ENCODE results near the gene SLC22A23.

The SLC22A23 gene

DNA sequence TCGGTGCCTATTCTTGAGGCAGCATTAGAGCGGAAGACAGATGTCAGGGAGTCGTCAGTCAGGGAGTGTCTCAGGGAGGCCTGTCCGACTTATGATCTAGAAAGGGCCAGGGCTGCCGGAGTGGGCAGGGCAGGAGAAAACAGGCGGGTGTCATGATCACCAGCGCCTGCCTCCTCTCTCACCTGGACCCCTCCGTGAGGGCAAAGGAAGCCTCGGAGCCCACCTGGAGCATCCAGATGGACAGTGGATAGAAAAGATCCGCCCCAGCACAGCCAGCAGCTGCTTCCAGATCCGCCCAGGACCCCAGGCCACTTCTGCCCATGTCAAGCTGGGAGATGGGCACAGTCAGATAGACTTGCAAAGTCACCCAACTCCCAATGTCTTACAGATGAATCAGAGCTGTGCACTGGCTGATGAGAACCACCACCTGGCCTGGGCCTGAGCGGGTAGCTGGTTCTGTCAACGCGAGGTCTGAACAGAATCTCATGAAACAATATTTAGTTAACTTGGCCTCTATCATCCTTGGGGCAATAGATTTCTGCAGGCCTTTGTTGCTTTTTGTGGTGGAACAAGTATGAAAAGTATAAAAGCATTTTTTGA lies 175.9 kb downstream of the SLC22A23 start:
- DNase-seq: no peak

DNA sequence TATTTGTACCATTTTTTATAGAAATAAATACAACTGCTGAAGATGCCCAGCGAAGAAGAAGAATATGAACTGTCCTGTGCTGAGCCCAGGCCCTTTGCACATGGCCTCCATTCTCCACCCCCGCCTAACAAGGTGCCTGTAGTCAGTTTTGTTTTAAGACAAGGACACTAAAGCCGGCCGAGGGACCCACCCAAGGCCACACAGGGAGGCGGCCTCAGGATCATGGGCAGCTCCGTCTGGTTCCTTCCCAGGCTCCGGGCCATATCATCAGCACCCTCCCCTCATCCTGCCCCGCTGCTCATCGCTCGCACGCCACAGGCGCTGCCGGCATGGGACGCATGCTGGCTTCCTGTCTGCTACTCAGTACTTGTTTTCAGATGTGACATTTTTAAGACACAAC lies 176.8 kb downstream of the SLC22A23 start:
- no peak for DNase-seq

DNA sequence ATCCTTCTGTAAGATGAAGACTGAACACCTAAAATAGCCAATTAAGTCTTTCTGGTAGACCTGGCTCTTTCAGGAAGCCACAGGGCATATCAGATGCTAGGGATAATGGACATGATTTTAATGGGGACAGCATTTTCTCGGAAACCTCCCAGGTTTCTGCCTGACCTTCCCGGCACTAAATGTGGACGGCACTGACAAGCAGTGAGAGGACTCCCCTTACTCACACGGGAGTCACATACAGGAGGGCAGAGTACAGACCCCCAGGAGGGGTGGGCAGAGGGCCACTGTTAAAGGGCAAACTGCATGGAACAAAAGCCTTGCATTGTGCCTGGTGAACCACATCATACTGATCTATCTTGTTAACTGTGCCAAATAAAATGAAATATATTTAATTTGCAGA lies 178.2 kb downstream of the SLC22A23 start:
- DNase-seq: no peak

DNA sequence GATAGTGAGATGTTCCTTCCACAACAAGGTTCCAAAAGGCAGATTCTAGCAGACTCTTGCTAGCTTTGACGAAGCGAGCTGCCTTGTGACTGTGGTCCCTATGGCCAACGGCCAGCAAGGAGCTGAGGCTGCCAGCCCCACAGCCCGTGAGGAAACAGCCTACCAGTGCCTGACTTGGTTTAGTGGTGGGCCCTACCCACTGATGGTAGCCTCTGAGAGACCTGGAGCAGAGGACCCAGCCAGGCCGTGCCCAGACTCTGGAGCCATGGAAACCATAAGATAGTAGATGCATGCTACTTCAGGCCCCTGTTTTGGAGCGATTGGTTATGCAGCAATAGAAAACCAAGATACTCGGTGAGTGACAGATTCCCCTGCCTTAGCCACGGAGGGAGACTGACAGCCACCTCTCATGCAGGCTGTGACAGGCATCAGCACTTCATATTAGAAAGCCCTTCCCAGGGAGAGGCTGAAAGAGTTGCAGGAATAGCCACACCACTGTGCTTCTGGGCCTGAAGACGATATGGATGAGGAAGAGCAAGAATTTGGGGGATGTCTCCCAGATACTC lies 178.9 kb downstream of the SLC22A23 start:
- DNase-seq: no peak

DNA sequence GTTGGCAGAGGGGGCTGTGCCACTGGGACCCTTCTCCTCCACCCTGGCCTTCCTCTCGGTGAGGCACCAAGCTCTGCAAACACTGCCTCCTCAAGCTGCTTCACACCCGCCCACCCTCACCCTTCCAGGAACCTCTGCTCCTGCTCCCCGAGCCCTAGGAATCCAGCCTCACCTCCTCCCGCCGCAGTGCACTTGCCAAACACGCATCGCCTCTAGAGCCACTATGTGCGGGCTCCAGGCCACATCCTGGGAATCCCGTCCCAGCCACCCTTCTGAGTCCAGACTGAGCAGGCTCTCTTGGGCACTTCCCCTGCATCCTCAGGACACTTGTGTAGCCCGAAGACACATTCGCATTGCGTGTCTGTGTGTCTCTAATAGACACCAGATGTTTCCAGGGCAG lies 179.6 kb downstream of the SLC22A23 start:
- no peak for DNase-seq

DNA sequence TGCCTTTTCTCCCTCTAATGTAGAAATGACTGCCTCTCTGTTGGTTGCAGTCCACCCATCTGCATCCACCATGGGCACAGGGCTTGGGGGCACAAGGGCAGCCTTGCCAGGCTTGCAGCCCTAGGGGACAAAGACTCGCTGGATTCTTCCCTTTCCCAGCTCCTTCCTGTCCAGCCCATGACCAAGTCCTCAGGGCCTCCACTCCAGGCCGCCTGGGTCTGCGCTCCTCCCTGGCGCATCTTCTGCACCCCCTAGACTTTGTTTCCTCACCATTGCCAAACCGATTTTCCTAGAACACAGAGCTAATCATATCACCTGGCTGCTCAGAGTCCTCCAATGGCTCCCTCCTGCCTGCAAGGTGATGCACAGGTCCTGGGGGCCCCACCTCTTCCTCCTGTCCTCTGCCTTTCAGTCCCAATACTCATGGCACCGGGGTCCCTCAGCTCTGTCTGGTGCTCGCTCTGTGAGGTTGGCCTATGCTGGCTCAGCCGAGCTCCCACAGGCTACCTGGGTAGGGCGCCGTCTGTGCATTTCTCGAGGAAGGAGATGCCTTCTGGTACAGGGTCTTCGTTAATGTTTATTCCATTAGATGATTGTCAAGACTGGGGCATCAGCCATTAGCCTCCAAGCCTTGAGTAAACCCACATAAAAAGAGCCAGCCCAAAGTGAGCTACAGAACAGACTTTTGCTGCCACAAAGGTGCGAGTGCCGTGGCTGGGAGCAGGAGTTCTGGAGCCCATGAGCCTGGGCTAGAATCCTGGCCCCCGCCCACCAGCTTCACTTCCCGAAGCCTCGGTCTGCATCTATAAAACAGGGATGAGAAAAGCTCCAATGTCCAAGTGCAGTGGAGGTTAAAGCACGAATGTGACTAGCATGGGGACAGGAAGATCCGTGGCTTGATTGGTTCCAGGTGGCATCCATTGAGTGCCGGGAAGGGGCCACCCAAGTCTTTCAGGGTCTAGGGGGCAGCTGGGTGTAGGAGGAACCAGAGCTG lies 180.4 kb downstream of the SLC22A23 start:
- DNase-seq: no peak

DNA sequence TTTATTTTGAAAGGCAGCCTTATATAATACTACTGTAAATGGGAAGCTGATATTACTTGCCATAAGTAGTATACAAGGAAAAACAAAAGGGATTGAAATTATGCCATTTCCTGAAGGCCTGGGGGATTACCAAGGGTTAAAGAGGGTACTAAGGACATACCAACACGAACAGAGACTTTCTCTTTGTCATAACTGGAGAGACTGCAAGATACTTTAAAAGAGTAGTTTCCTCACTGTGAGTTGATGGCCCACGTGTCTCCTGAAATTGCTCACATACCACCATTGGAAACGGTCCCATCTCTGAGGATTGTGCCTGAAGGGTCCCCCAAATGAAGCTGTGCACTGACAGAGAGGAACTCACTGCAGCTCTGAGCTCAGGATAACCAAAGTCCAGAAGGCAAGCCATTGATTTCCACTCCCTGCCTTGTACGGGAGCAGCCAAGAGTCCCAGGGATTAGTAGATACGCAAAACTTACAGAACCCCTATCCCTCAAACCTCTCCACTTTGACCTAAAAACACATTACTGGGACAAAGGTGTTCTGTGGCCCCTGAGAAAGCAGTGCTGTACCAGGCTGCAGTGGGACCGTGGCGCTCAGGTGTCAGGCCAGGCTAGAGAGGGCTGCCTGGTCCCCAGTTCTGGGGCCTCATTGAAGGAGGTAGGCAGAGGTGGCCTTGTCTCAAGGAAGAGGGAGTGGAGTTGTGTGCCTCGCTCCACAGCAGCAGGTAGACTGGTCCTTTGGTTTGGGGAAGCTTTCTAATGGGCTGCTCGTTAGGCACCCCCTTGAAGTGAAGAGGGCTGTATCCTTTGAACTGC lies 182.9 kb downstream of the SLC22A23 start:
- no peak for DNase-seq

DNA sequence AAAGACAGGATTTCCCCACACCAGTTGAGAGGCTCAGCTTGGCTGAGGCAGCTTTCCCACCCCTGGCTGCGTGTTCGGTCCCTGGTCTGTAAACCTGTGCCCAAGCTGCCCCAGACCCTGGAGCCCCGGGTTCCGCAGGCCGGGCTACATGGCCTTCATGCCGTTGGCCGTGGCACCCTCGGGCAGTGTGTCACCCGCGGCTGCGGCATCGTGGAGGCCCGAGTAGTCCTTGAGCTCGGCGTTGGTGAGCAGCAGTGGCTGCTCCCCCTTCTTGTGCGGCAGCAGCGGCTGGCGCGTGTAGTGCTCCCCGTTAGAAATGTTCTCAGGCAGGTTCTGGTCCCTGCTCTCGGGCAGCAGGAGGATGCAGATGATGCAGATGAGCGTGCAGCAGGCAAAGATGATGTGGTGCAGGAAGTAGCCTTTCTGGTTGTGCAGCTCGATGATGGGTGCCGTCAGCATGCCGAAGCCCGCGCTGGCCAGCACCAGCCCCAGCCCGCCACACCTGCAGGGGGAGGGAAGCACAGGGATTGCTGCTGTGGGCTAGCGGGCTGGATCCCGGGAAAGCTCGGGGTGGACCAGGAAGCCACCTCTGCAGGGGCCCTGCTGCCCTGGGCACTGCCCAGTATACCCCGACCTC lies 183.8 kb downstream of the SLC22A23 start:
- no peak for DNase-seq

DNA sequence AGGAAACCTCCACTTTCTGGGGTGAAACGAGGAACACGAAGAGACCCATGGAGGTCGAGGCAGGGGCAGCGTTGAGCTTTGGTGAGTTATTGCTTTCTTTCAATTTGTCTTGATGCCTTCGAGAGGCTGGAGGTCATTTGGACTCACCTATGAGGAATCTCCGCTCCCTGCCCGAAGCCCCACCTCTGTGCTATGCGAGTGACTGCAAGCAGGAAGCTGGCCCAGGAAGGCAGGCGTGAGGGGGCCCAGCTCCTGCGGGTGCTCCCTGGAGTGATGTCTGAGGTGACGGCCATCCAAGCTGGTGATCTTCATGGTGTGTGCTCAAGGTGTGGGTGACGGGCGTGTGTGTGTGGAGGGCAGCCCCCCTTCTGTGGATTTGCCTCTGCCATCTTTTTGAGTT lies 185.1 kb downstream of the SLC22A23 start:
- no peak for DNase-seq

DNA sequence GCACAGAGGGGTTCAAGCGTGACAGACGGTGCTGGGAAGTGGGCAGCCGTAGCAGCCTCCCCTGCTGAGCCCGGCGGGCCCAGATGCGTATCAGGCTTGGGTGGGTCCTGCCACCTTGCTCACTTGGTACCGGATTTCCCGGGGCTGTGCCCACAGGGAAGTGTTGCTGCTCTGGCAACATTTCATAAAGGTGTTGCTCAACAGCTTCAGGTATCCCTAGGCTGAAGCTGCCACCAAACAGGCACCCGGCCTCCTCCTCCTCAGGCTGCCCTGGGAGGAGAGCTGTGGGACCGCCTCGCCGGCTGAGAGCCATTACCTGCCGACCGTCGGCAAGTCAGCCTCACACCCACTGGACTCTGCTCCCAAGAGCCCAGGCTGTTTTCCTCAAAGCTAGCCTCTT lies 186.6 kb downstream of the SLC22A23 start:
- DNase-seq: no peak

DNA sequence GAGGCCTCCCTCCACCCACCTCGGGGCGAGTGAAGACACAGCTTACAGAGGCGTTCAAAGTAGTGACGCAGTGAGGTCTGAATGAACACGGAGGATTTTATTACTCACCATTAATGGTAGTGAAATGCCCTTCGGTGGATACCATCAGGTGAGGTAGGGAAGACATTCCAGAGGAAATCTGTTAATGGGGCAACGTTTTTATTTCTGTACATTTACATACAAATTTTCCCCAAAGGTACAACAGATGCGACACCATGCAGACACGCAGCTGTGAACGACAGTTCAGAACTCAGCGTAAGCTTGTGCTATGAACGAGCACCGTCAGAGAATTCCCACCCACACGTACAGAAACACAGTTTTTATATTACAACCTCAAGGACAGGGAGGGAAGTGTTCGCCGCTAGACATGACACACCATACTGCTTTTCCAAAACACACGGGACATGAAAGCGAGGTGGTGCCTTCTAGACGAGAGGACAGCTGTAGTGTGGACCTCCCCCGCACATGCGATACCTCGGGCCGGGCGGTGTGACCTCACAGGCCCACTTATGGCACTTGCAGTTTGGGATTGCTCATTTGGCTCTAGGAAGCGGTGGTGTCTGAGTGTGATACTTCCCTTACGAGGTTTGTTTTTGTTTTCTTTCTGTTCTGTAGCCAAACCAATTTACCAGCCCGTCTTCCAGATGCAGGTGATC lies 187.4 kb downstream of the SLC22A23 start:
- no peak for DNase-seq

DNA sequence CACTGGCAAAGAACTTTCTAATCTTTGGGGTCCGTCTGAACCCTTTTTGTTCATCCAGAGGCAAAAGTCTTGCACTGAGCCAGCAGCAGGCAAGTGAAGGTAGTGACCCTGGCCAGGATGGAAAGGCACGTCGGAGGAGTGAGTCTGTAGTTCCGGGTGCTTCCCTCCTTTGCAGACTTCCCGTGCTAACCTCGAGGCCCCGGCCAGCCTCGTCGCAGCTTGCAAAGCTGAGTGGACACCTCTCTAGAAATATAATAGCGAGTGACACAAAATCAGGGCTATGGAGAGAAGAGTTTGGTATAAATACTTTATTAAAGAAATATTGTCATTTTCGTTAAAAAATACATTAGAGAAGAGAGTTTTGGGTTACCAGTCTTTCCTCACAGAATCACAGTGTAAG lies 188.2 kb downstream of the SLC22A23 start:
- no peak for DNase-seq

DNA sequence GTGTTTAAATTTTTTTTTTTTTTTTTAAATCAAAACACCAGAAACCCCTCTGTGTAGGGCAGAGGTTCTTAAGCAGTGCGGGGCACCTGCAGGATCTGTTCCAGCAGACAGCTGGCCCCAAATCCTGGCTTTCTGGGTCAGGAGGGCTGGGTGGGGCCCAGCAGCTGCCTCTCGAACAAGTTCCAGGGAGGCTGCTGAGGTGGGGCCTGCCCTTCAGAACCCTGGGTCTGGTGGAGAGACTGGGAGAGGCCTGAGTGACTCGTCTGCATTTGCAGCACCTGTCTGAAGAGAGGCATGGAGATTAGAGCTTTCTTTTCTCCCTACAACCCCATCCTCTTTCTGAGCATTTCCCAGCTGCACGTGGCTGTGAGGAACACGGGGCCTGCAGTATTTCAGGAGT lies 189.7 kb downstream of the SLC22A23 start:
- DNase-seq: no peak

DNA sequence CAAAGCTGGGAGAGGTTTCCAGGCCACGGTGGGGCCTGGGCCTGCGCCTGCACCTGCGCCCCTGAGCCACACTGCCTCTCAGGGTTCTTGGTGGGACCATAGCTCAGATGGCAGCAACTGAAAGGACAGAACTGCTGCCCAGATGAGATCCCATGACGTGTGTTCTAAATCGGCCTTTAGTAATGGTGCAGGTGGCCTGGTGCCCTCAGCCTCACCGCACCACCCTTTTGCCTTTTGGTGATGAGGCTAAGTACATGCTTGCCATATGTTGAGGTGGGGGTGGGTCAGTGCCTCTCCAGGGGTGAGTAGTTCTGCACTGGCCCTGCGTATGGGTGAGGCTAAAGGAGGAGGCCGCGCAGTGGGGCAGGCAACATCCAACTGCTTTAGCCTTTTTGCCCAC lies 190.7 kb downstream of the SLC22A23 start:
- DNase-seq: no peak

DNA sequence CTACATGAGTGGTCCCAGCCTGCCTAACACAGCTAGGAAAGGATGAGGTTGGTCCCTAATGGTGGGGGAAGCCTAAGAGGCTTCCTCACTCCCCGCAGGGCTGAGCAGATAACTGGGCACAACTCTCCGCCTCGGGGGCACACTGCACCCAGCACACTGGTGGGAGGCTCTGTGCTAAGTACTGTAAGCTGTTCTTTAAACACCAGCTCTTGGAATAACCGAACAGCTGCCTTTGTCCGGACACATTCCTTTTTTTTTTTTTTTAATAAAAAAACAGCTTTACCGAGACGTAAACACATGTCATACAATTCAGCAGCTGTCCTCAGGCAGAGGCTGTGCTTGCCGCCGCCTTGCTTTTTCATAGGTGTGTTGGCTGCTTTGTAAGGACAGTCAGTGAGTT lies 191.2 kb downstream of the SLC22A23 start:
- no peak for DNase-seq

DNA sequence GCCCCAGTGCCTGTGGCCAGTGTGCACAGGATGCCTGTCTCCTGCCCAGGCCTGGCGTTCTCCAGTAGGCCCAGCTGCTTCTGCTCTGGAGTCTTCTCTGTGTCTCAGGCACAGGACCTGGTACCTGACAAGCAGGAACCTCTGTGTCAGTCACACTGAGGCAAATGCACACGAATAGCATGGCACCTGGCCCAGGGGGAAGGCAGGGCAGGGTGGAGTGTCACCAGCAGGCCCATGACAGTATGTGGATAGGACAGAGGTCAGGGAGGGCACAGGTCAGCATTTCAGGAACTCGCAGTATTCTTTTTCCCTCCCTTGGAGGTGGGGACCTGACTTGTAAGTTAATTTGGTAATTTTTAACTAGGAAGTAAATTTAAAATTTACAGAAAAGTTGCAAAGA lies 192.5 kb downstream of the SLC22A23 start:
- no peak for DNase-seq

DNA sequence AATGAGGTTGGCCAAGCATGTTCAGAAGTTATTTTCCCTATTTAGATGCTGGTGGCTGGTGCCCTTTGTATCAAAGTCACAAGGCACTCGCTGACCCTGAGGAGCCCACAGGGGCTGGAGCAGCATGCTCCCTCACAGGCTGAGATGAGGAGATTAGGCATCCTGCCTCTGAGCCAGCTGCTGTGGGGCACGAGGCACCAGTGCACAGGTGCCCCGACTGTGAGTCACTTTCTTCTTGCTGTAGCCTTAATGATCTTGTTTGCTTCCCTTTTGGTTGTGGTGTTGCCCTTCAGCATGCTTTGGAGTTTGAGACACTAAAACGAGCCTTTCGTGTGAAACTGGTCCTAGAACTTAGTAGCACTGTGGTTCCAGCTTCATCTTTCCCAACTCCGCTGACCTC lies 193.8 kb downstream of the SLC22A23 start:
- DNase-seq: no peak

DNA sequence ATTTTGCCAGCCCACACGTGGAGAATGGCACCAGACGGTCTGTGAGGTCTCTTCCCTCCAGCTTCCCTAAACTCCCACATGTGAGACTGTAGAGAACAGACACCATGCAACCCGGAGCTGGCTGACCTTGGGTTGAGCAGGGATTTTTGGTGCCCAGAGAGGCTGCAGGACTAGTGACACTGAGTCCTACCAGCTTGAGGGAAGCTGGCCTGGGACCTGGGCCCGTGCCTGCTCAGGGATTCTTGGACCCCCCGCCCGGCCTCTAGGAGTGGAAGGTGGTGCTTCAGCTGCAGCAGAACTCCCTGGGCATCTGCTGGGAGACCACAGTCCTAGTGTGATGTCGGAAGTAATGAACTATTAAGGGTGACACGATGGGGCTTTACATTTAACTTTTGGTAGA lies 194.9 kb downstream of the SLC22A23 start:
- DNase-seq: no peak

DNA sequence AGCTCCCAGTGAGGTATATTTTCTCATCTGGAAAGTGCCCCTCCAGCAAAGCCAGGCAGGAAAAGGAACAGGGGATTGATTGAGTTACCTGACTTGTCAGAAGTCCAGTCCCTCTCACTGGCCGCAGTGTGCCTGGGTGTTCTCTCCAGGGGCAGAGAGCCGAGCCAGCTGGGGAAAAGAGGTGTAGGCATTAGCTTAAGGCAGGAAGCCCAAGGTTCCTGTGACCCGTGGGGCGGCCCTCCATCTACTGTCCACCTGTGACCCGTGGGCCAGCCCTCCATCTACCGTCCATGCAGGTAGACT lies 195.4 kb downstream of the SLC22A23 start:
- DNase-seq: no peak

DNA sequence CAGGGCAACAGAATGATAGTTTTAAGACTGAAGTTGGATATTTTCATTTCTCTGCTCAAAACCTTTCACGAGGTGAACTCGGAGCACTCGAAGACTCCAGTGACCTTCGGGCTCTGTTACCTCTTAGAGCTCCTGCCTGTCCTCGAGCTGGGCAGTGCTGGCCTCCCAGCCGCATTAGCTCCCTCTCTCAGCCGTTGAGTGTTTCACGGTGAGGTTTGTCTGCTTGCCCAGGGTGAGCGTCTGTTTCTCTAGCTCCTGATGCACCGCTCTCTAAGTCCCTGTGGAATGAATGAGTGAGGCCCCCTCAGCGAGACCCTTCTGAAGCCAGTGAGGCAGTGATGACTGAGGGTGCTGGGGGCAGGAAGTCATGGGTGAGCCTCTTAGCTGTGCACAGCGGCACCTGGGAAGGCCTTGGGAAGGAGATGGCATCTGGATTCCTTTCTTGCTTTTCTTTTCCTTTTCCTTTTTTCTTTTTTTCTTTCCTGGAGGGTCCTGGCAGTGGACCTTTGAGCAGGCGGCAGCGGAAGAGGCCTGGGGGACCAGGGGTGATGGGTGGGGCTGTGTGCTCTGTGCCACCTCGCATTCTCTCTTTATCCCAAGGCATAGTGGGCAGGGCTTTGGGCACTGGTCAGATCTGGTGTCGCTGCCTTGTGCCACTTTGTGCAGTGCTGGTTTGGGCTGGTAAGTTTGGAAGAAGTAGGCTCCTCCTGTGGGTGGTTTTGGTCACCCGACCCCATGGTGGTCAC lies 195.9 kb downstream of the SLC22A23 start:
- DNase-seq: no peak

DNA sequence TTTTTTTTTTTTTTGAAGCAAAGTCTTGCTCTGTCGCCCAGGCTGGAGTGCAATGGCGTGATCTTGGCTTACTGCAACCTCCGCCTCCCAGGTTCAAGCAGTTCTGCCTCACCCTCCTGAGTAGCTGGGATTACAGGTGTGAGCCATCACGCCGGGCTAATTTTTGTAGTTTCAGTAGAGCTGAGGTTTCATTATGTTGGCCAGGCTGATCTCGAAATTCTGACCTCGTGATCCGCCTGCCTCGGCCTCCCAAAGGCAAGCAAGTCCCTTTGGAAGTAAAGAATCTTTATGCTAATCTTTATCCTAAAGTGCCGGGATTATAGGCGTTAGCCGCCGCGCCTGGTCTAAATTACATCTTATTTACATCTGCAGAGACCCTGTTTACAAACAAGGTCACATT lies 196.6 kb downstream of the SLC22A23 start:
- no peak for DNase-seq

All from CD4-positive, alpha-beta T cell treated with Interleukin-4 for 4 hours (primary cell).